GM08714 (cell line): ENCODE results near the gene MYO10.

Source experiments
- H3K4me3 ChIP-seq: fragments of 200-500 bp; sonication (Bioruptor generic); 2 replicates; pipeline ENCODE4 v1.5.1; 2014; ENCODE audit warnings: mild to moderate bottlenecking, low read length, inconsistent platforms
- ZNF274 ChIP-seq: IDR thresholded peaks from 2 replicates; pipeline ENCODE4 v1.6.1; 2012; ENCODE audit warnings: mild to moderate bottlenecking, low read depth, low read length

Gene MYO10

GRCh38 chr5:16826379-16827125, 109.5 kb downstream of the MYO10 start:
- no peak for TF ChIP-seq ZNF274
- no peak overlapping the region for H3K4me3 ChIP-seq

- no peak overlapping the region for H3K4me3 ChIP-seq
- no peak for TF ChIP-seq ZNF274
These were observed 116.4 kb downstream of the MYO10 start for GRCh38 chr5:16819522-16820167.

GRCh38 chr5:16815432-16815831, 120.7 kb downstream of the MYO10 start:
- no peak for TF ChIP-seq ZNF274

GRCh38 chr5:16812911-16813310, 123.2 kb downstream of the MYO10 start:
- no peak overlapping the region for H3K4me3 ChIP-seq
- TF ChIP-seq ZNF274, result no peak

More at GRCh38 chr5:16815432-16815831, 120.7 kb downstream of the MYO10 start:
- H3K4me3 ChIP-seq, result no peak overlapping the region

- H3K4me3 ChIP-seq, result no peak overlapping the region
- TF ChIP-seq ZNF274, result no peak
These were observed 123.6 kb downstream of the MYO10 start for GRCh38 chr5:16812448-16812847.

GRCh38 chr5:16810208-16810854, 125.8 kb downstream of the MYO10 start:
- no peak for TF ChIP-seq ZNF274
- H3K4me3 ChIP-seq, result no peak overlapping the region

GRCh38 chr5:16809395-16810207, 126.5 kb downstream of the MYO10 start:
- TF ChIP-seq ZNF274, result no peak
- H3K4me3 ChIP-seq, result no peak overlapping the region

- H3K4me3 ChIP-seq, result no peak overlapping the region
- no peak for TF ChIP-seq ZNF274
These were observed 127.1 kb downstream of the MYO10 start for GRCh38 chr5:16809010-16809394.

- TF ChIP-seq ZNF274, result no peak
- H3K4me3 ChIP-seq, result no peak overlapping the region
These were observed 128.1 kb downstream of the MYO10 start for GRCh38 chr5:16808021-16808420.

GRCh38 chr5:16807547-16807864, 128.6 kb downstream of the MYO10 start:
- no peak for TF ChIP-seq ZNF274
- no peak overlapping the region for H3K4me3 ChIP-seq

GRCh38 chr5:16806711-16807546, 129.2 kb downstream of the MYO10 start:
- TF ChIP-seq ZNF274, result no peak

GRCh38 chr5:16805486-16805885, 130.6 kb downstream of the MYO10 start:
- no peak for TF ChIP-seq ZNF274
- H3K4me3 ChIP-seq, result no peak overlapping the region

More at GRCh38 chr5:16806711-16807546, 129.2 kb downstream of the MYO10 start:
- no peak overlapping the region for H3K4me3 ChIP-seq

GRCh38 chr5:16803831-16804230, 132.3 kb downstream of the MYO10 start:
- TF ChIP-seq ZNF274, result no peak
- no peak overlapping the region for H3K4me3 ChIP-seq
